GM12872 (cell line): ENCODE measurements around the gene ACTN2.

Source experiments
- TF ChIP-seq, protein P1 (sequence below): IDR thresholded peaks from 3 replicates; pipeline ENCODE4 v1.5.1; 2011; ENCODE audit warnings: low read depth, mild to moderate bottlenecking, low read length, moderate library complexity; ENCODE audit not compliant: insufficient read depth

The ACTN2 gene

DNA sequence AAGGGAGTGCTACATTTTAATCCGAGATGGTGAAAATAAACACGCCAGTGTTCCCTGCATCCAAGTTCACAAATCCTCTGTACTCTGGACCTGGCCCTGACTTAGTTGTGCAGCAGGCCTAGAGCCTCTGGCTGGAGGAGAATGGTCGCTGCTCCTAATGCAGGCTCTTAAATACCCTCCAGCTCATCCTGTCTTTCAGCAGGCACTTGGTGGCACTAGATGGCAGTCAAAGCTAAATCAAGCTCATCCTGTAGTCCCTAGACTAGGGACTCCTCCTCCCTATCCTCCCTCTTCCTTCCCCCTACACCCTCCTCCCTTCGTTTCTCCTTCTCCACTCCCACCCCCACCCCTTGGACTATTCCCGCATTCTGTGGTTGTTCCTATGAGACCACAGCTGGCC, 67.2 kb downstream of the ACTN2 start:
- TF ChIP-seq, protein P1, sequence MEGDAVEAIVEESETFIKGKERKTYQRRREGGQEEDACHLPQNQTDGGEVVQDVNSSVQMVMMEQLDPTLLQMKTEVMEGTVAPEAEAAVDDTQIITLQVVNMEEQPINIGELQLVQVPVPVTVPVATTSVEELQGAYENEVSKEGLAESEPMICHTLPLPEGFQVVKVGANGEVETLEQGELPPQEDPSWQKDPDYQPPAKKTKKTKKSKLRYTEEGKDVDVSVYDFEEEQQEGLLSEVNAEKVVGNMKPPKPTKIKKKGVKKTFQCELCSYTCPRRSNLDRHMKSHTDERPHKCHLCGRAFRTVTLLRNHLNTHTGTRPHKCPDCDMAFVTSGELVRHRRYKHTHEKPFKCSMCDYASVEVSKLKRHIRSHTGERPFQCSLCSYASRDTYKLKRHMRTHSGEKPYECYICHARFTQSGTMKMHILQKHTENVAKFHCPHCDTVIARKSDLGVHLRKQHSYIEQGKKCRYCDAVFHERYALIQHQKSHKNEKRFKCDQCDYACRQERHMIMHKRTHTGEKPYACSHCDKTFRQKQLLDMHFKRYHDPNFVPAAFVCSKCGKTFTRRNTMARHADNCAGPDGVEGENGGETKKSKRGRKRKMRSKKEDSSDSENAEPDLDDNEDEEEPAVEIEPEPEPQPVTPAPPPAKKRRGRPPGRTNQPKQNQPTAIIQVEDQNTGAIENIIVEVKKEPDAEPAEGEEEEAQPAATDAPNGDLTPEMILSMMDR, result peak; percentile 45; the same call in 1 of the 3 replicates

DNA sequence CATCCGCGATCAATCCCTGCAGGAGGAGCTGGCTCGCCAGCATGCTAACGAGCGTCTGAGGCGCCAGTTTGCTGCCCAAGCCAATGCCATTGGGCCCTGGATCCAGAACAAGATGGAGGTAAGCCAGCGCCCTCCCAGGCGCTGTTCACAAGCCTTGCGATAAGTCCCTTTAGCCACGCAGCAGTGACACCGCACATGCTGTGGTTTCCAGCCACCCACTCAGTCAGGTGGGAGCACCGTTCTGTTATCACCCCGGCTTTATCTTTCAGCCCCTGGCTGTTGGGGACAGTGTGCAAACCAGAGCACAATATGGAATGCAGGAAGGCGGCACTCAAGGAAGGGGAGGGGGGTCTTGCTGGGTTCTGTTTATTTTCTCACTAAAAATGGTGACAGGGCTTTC, 67.7 kb downstream of the ACTN2 start:
- TF ChIP-seq, protein P1, result no peak

DNA sequence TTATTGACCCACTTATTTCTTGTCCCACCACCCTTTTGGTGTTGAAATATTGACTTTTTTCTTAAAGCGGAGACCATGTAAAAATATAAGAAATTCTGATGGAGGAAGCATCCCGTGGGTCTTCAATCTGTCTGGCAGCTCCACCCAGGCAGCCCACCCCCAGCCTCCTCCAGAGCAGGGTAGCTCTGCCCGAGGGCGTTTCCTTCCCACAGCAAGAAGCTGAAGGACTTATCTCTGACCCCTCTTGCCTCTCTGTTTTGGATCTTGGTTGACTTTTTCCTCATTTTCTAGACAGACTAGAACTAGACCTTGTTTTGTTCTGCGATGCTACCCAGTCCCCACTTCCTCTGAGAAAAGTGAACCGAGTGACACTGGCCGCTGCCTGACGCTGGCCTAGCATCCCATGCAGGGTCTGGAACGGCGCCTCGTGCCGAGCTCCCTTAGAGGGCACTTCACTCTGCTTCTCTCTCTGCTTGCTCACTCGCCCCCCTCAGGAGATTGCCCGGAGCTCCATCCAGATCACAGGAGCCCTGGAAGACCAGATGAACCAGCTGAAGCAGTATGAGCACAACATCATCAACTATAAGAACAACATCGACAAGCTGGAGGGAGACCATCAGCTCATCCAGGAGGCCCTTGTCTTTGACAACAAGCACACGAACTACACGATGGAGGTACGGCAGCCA, 68.4 kb downstream of the ACTN2 start:
- TF ChIP-seq, protein P1, result no peak

DNA sequence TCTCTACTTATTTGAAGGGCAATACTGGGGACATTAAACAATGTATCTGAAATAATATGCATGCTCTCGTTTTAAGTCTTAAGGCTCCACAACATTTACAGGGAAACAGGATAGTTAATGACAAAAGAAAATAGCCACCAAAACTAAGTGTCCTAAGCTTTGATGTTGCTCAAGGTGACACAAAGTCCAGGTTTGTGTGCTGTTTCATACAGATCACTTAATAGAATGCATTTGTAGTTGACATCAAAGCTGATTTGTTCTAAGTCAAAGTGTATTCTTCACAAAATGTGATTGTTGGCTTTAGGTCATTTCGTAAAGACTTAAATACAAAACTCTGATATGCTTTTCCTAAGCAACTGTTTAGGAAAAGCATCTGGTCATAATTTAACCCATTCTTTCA, 71.3 kb downstream of the ACTN2 start:
- TF ChIP-seq, protein P1, result no peak

DNA sequence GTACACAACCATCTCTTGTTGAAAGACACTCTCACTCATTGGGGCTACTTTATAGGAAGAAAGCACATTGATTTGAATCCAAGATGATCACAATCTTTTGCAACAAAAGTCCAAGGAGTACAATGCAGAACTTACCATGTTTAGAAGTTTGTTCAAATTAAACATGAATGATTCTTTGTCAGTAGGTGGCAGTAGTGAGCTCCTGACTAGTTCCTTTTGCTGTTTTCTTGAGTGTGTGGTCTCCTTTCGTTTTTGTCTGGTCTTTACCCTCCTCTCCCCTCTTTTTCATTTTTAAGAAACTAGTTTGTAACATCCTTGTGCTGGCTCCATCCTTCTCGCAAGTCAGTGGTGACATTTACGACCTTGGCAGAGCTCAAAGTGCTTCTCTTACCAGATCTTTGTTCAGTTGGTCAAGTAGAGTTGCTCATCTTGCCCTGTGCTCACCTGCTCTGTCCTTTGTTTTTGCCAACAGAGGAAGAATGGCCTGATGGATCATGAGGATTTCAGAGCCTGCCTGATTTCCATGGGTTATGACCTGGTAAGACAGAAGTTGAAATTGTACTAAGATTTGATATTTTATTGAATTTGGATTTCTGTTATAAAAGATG, 73.1 kb downstream of the ACTN2 start:
- TF ChIP-seq, protein P1, result peak; percentile 81

DNA sequence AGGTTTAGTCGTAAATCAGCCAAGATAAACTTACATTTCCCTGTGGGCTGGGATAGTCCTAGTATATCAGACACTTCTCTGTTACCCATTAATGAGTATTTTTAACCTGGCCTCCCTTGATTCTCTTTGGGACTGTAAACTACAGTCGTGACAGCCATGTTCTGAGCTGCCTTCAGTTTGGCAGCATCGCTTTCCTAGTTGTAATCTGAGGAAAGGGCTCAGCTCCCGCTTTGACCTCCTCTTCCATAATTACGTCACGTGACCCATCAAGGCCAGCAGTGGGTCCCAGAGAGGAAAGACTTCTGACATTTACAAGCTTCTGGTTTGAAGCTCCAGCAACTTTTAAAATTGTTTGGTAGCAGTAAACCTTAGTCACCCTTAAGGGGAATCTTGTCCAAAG, 74.2 kb downstream of the ACTN2 start:
- TF ChIP-seq, protein P1, result no peak

DNA sequence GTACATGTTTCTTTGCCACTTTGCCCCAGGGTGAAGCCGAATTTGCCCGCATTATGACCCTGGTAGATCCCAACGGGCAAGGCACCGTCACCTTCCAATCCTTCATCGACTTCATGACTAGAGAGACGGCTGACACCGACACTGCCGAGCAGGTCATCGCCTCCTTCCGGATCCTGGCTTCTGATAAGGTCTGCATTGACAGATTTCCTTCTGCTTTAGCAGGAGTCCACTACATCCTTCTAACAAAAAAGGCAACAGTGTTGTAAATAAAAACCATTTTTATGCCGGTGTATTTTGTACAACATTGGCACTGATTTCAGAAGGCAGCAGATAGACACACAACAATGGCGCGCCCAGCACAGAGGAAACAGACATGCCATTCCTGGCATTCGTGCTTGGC, 74.7 kb downstream of the ACTN2 start:
- TF ChIP-seq, protein P1, result no peak
